ENCODE measurements around the gene ZNF780A. TPM values are rescaled to one million over a fixed set of nuclear protein-coding genes. Genes with fewer than 3 reads are reported as not detected.

ZNF780A gene
- total RNA-seq, 1 donor from 2014 or later = 19.4 TPM

DNA sequence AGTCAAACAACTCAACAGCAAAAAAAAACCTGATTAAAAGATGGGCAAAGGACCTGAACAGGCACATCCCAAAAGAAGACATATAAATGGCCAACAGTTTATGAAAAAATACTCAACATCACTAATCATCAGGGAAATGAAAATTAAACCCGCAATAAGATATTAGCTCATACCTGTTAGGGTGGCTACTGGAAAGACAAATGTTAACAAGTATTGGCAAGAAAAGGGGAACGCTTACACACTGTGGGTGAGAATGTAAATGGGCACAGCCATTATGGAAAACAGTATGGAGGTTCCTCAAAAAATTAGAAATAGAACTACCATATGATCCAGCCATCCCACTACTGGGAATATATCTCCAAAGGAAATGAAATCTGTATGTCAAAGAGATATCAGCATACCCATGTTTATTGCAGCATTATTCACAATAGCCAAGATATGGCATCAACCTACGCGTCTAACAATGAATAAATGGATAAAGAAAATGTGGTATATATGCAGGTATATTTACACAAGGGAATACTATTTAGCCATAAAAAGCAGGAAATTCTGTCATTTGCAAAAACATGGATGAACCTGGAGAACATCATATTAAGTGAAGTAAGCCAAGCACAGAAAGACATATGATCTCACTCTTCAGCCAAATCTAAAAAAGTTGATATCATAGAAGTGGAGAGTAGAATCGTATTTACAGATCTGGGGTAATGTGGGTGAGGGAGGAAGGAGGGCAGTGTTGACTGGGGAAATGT is 2.3 kb downstream of the ZNF780A start:
- Mint-ChIP-seq H3K9me3 (ENCODE audit: unreplicated experiment) (no peaks in the 10 kb centered on the region), H3K36me3 (ENCODE audit: low read depth, unreplicated experiment) (peaks cover 15% of the 10 kb centered on the region), H3K4me1 (ENCODE audit: unreplicated experiment) (peaks cover 17% of the 10 kb centered on the region), H3K4me3 (ENCODE audit: unreplicated experiment) (peak overlapping the region; percentile 57), H3K27me3 (ENCODE audit: unreplicated experiment) (peaks cover 10% of the 10 kb centered on the region), H3K27ac (ENCODE audit: unreplicated experiment) (no peak overlapping the region)
- TF ChIP-seq, protein P1, sequence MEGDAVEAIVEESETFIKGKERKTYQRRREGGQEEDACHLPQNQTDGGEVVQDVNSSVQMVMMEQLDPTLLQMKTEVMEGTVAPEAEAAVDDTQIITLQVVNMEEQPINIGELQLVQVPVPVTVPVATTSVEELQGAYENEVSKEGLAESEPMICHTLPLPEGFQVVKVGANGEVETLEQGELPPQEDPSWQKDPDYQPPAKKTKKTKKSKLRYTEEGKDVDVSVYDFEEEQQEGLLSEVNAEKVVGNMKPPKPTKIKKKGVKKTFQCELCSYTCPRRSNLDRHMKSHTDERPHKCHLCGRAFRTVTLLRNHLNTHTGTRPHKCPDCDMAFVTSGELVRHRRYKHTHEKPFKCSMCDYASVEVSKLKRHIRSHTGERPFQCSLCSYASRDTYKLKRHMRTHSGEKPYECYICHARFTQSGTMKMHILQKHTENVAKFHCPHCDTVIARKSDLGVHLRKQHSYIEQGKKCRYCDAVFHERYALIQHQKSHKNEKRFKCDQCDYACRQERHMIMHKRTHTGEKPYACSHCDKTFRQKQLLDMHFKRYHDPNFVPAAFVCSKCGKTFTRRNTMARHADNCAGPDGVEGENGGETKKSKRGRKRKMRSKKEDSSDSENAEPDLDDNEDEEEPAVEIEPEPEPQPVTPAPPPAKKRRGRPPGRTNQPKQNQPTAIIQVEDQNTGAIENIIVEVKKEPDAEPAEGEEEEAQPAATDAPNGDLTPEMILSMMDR (IDR thresholded peaks at IDR 0.05; ENCODE audit: unreplicated experiment) = no peak
- DNase-seq (ENCODE audit: low spot score) = no peak

DNA sequence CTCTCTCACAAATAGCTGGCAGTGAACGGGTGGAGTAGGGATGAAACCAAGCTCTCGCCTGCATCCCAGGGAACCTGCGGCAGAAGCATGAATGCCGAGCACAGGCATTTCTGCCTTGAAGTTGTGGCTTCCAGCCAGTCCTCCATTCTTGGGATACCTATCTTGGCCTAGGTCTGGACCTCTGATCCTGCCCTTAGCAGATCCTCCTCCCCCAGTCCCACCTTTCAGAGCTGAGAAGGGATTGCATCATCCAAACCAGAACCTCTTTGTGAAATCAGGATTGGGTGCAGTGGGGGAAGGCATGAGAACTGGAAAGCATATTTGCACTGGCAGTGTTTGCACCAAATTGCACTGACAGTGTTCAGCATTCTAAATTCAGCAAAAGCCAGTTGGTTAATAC is 5.8 kb downstream of the ZNF780A start:
- no peak overlapping the region for H3K4me3 Mint-ChIP-seq (ENCODE audit: unreplicated experiment)
- H3K27me3 Mint-ChIP-seq (ENCODE audit: unreplicated experiment) = peaks cover 2% of the 10 kb centered on the region
- DNase-seq (ENCODE audit: low spot score) = no peak
- no peak overlapping the region for H3K27ac Mint-ChIP-seq (ENCODE audit: unreplicated experiment)
- H3K36me3 Mint-ChIP-seq (ENCODE audit: low read depth, unreplicated experiment) = peaks cover 41% of the 10 kb centered on the region
- TF ChIP-seq, protein P1 (IDR thresholded peaks at IDR 0.05; ENCODE audit: unreplicated experiment) = no peak
- H3K4me1 Mint-ChIP-seq (ENCODE audit: unreplicated experiment) = peaks cover 8% of the 10 kb centered on the region
- no peaks in the 10 kb centered on the region for H3K9me3 Mint-ChIP-seq (ENCODE audit: unreplicated experiment)

DNA sequence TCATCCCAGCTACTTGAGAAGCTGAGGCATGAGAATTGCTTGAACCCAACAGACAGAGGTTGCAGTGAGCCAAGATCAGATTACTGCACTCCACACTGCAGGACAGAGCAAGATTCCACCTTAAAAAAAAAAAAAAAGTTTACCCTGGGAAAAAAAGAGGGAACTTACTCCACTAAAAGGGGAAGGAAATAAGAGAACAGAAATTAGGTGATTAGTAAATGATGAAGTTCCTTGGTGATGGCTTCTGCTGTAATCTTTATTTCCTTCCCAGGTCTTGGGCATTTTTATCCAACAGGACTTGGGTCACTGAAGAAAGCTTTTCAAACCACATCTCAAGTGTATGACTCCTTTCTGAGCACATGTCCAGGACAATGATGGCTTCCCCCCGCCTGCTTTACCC is 9.3 kb downstream of the ZNF780A start:
- H3K9me3 Mint-ChIP-seq (ENCODE audit: unreplicated experiment) = peaks cover 7% of the 10 kb centered on the region
- H3K4me1 Mint-ChIP-seq (ENCODE audit: unreplicated experiment) = no peaks in the 10 kb centered on the region
- peaks cover 71% of the 10 kb centered on the region for H3K36me3 Mint-ChIP-seq (ENCODE audit: low read depth, unreplicated experiment)
- TF ChIP-seq, protein P1 (IDR thresholded peaks at IDR 0.05; ENCODE audit: unreplicated experiment) = no peak
- H3K4me3 Mint-ChIP-seq (ENCODE audit: unreplicated experiment) = no peak overlapping the region
- no peak overlapping the region for H3K27ac Mint-ChIP-seq (ENCODE audit: unreplicated experiment)
- DNase-seq (ENCODE audit: low spot score) = no peak
- peaks cover 6% of the 10 kb centered on the region for H3K27me3 Mint-ChIP-seq (ENCODE audit: unreplicated experiment)

DNA sequence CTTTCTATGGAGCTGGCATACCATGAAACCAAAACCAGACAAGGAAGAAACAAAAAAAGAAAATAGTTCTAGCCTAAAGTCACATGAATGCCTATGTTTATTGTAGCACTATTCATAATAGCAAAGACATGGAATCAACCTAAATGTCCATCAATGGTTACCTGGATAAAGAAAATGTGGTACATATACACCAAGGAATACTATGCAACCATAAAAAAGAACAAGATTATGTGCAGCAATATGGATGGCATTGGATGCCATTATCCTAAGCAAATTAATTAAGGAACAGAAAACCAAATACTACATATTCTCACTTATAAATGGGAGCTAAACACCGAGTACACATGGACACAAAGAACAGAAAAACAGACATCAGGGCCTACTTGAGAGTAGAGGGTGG is 10.5 kb downstream of the ZNF780A start:
- no peaks in the 10 kb centered on the region for H3K4me1 Mint-ChIP-seq (ENCODE audit: unreplicated experiment)
- DNase-seq (ENCODE audit: low spot score) = no peak
- TF ChIP-seq, protein P1 (IDR thresholded peaks at IDR 0.05; ENCODE audit: unreplicated experiment) = no peak
- H3K27ac Mint-ChIP-seq (ENCODE audit: unreplicated experiment) = no peak overlapping the region
- peak overlapping the region; percentile 14 for H3K4me3 Mint-ChIP-seq (ENCODE audit: unreplicated experiment)
- H3K27me3 Mint-ChIP-seq (ENCODE audit: unreplicated experiment) = peaks cover 6% of the 10 kb centered on the region
- peaks cover 82% of the 10 kb centered on the region for H3K36me3 Mint-ChIP-seq (ENCODE audit: low read depth, unreplicated experiment)
- peaks cover 7% of the 10 kb centered on the region for H3K9me3 Mint-ChIP-seq (ENCODE audit: unreplicated experiment)

DNA sequence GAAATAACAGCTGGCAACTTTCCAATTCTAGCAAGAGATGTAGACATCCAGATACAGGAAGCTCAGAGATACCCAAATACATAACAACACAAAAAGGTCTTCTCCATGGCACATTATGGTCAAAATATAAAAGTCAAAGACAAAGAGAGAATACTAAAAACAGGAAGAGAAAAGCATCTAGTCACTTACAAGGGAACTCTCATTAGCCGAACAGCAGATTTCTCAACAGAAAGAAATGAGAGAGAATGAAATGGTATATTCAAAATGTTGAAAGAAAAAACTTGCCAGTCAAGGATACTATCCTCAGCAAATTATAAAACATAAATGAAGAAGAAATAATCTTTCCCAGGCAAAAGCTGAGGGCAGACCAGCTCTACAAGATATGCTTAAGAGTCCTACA is 12.4 kb downstream of the ZNF780A start:
- no peak overlapping the region for H3K27ac Mint-ChIP-seq (ENCODE audit: unreplicated experiment)
- H3K27me3 Mint-ChIP-seq (ENCODE audit: unreplicated experiment) = peaks cover 4% of the 10 kb centered on the region
- H3K4me3 Mint-ChIP-seq (ENCODE audit: unreplicated experiment) = peak overlapping the region; percentile 66
- H3K9me3 Mint-ChIP-seq (ENCODE audit: unreplicated experiment) = peaks cover 13% of the 10 kb centered on the region
- H3K36me3 Mint-ChIP-seq (ENCODE audit: low read depth, unreplicated experiment) = peaks cover 92% of the 10 kb centered on the region
- TF ChIP-seq, protein P1 (IDR thresholded peaks at IDR 0.05; ENCODE audit: unreplicated experiment) = no peak
- no peaks in the 10 kb centered on the region for H3K4me1 Mint-ChIP-seq (ENCODE audit: unreplicated experiment)
- no peak for DNase-seq (ENCODE audit: low spot score)
